Endothelial cell of umbilical vein (primary cell): ENCODE data around the gene ATP6V0D1. TPM values are rescaled to one million over a fixed set of nuclear protein-coding genes. Genes with fewer than 3 reads are reported as not detected.

Experiments
- BruUV-seq: library from RNA; stranded (reverse); fragments of 400-500 nt; replicated peaks from 2 replicates; lab custom pipeline; 2021; lab: Mats Ljungman, UMichigan
- CTCF ChIA-PET: fragments of 300-600, 350-600 bp; sonication (Branson Sonifier 250); formaldehyde crosslinking; loops from one replicate; lab custom pipeline; 2021; ENCODE audit warnings: antibody characterized with exemption, inconsistent platforms; lab: Charles Lee
- POLR2A ChIA-PET: fragments of 300-600, 350-600 bp; sonication (Branson Sonifier 250); formaldehyde crosslinking; loops from one replicate; lab custom pipeline; 2021; ENCODE audit warnings: antibody characterized with exemption, inconsistent platforms; lab: Charles Lee
- DNase-seq: peaks from one replicate; pipeline ENCODE4 v3.0.0-alpha.2; 2011; ENCODE audit warnings: low read depth, low spot score
- FAIRE-seq: peaks from 2 replicates; lab custom pipeline; 2011; peaks lifted over from hg19 to GRCh38; lab: Jason Lieb, UNC
- H2AFZ ChIP-seq: 2 replicates; pipeline ENCODE4 v1.6.0; 2012; ENCODE audit warnings: low read depth, low read length, control low read depth, inconsistent platforms
- H3K27ac ChIP-seq: 2 replicates; pipeline ENCODE4 v1.5.1; 2011; ENCODE audit warnings: low read depth, mild to moderate bottlenecking, control low read depth, low read length, moderate library complexity; ENCODE audit not compliant: insufficient read depth
- H3K27me3 ChIP-seq, 2 experiments: 2 replicates each; pipeline versions ENCODE4 v1.6.0 to v1.6.1; 2011; ENCODE audit warnings: low read length in 2 of 2, mixed read lengths in 1 of 2; ENCODE audit not compliant: control insufficient read depth in 2 of 2, insufficient read depth in 2 of 2
- H3K36me3 ChIP-seq, 2 experiments: 2 replicates in 1 of 2; 3 replicates in 1 of 2; pipeline ENCODE4 v1.5.1; 2011; ENCODE audit warnings: low read length in 2 of 2, mild to moderate bottlenecking in 1 of 2, moderate library complexity in 1 of 2; ENCODE audit not compliant: control insufficient read depth in 2 of 2, insufficient read depth in 2 of 2; ENCODE audit errors: extremely low read depth in 1 of 2
- H3K4me1 ChIP-seq: 3 replicates; pipeline ENCODE4 v1.5.1; 2011; ENCODE audit warnings: mild to moderate bottlenecking, low read length; ENCODE audit not compliant: control insufficient read depth, insufficient read depth; ENCODE audit errors: extremely low read depth
- H3K4me2 ChIP-seq: 2 replicates; pipeline ENCODE4 v1.6.1; 2011; ENCODE audit warnings: low read length, control low read depth, mixed read lengths; ENCODE audit not compliant: insufficient read depth
- H3K4me3 ChIP-seq, 3 experiments: fragments of 200-600 bp in 1 of 3; sonication (generic), shearing (Covaris generic) in 1 of 3; replicated peaks in 1 of 3; 2 replicates each; pipeline ENCODE4 v1.5.1; 2011 to 2016; ENCODE audit warnings: control low read depth in 3 of 3, low read length in 3 of 3, mild to moderate bottlenecking in 2 of 3, inconsistent platforms in 1 of 3, low read depth in 1 of 3, moderate library complexity in 1 of 3; ENCODE audit not compliant: insufficient read depth in 1 of 3
- H3K79me2 ChIP-seq: 2 replicates; pipeline ENCODE4 v1.6.0; 2012; ENCODE audit warnings: low read length, inconsistent platforms; ENCODE audit not compliant: control insufficient read depth, insufficient read depth
- H3K9ac ChIP-seq: replicated peaks from 2 replicates; pipeline ENCODE3; 2011; ENCODE audit warnings: low read length, control low read depth; ENCODE audit not compliant: insufficient read depth; ENCODE audit errors: extremely low read depth
- H3K9me1 ChIP-seq: replicated peaks from 3 replicates; pipeline ENCODE4 v1.6.0; 2011; ENCODE audit warnings: mild to moderate bottlenecking, low read length; ENCODE audit not compliant: control insufficient read depth, insufficient read depth; ENCODE audit errors: extremely low read depth
- H3K9me3 ChIP-seq: replicated peaks from 2 replicates; pipeline ENCODE4 v1.5.1; 2012; ENCODE audit warnings: low read length, inconsistent platforms; ENCODE audit not compliant: control insufficient read depth, insufficient read depth
- H4K20me1 ChIP-seq: replicated peaks from 2 replicates; pipeline ENCODE3; 2011; ENCODE audit warnings: mild to moderate bottlenecking, low read length; ENCODE audit not compliant: control insufficient read depth, insufficient read depth; ENCODE audit errors: extremely low read depth
- CTCF ChIP-seq, 2 donors: IDR thresholded peaks; 1 replicate in 1 of 2; 2 replicates in 1 of 2; pipeline ENCODE4 v1.5.1; 2011; ENCODE audit warnings: low read length in 2 of 2, mild to moderate bottlenecking in 2 of 2, moderate library complexity in 2 of 2, control low read depth in 1 of 2, inconsistent platforms in 1 of 2, low read depth in 1 of 2; ENCODE audit not compliant: insufficient read depth in 1 of 2; ENCODE audit errors: extremely low read depth in 1 of 2
- EZH2 ChIP-seq: IDR thresholded peaks from 2 replicates; pipeline ENCODE4 v1.6.1; 2012; ENCODE audit warnings: borderline replicate concordance, low read depth, mild to moderate bottlenecking, moderate library complexity, low read length, inconsistent platforms; ENCODE audit not compliant: severe bottlenecking
- FOS ChIP-seq: IDR thresholded peaks from 2 replicates; pipeline ENCODE4 v1.6.1; 2011; ENCODE audit warnings: mild to moderate bottlenecking, low read length, moderate library complexity, borderline replicate concordance; ENCODE audit not compliant: insufficient read depth
- GATA2 ChIP-seq: IDR thresholded peaks from 2 replicates; pipeline ENCODE4 v1.7.0; 2011; ENCODE audit warnings: low read depth, mild to moderate bottlenecking, moderate library complexity, mixed read lengths, low read length; ENCODE audit not compliant: insufficient read length, insufficient read depth
- JUN ChIP-seq: IDR thresholded peaks from 2 replicates; pipeline ENCODE4 v1.6.1; 2011; ENCODE audit warnings: borderline replicate concordance, low read depth; ENCODE audit not compliant: insufficient read length, insufficient read depth
- MAX ChIP-seq: IDR thresholded peaks from 2 replicates; pipeline ENCODE4 v1.6.1; 2011; ENCODE audit not compliant: insufficient read depth, insufficient read length
- MYC ChIP-seq: IDR thresholded peaks from one replicate; pipeline ENCODE4 v1.6.1; 2011; ENCODE audit warnings: mild to moderate bottlenecking, low read depth, low read length
- POLR2A ChIP-seq: IDR thresholded peaks from 2 replicates; pipeline ENCODE4 v1.6.1; 2012; ENCODE audit warnings: low read depth, mild to moderate bottlenecking, control low read depth, low read length
- POLR2AphosphoS5 ChIP-seq: IDR thresholded peaks from 2 replicates; pipeline ENCODE4 v1.6.1; 2012; ENCODE audit warnings: low read depth, mild to moderate bottlenecking, control low read depth, low read length, moderate library complexity; ENCODE audit not compliant: insufficient read depth
- dilution Hi-C: fragments of 300-500 bp; cut with MboI; formaldehyde crosslinking; loops from one replicate; pipeline ENCODE4 v1.15.0; 2019; ENCODE audit warnings: low sequenced_read_pairs; ENCODE audit not compliant: extremely low pct_ligation_motif_present
- intact Hi-C: fragments of 100-400 bp; cut with micrococcal nuclease; formaldehyde crosslinking; loops from one replicate; pipeline ENCODE4 v1.10.0; 2022
- polyA plus RNA-seq, 4 experiments: library from polyadenylated mRNA; depleted of rRNA in 3 of 4; stranded (reverse) in 3 of 4; unstranded in 1 of 4; fragments of >200 nt; gene quantifications; 2 replicates each; pipeline versions ENCODE4 v1.2.1 to v1.2.3, GENCODE V29; 2011 to 2012; ENCODE audit warnings: missing spikeins in 1 of 4
- total RNA-seq: library from RNA; stranded (reverse); gene quantifications from 2 replicates; pipeline ENCODE4 v1.2.3, GENCODE V29; 2021

The ATP6V0D1 gene
- total and polyA plus RNA-seq, 2 donors (not counting 3 experiments of a cell fraction or from before 2014, with no cell fraction given): 82.8 to 232 TPM

- TF ChIP-seq GATA2 (no peak), FOS (no peak)
- no peak overlapping the region for H2AFZ ChIP-seq
- no peak overlapping the region for H3K9ac ChIP-seq
- intact Hi-C loops (loop anchor here (1.0 to 5.0 kb wide), 2 partner anchors 19 to 75 kb away; no protein-coding TSS in a partner anchor), dilution Hi-C loops (no loop called here)
- H3K9me3 ChIP-seq: no peaks in the 10 kb centered on the region
- H3K4me1 ChIP-seq: no peaks in the 10 kb centered on the region
- DNase-seq (no peak), FAIRE-seq (no peak)
- no peaks in the 10 kb centered on the region for H3K79me2 ChIP-seq
- no peak overlapping the region for H3K4me2 ChIP-seq
- peaks cover 0 to 27% of the 10 kb centered on the region in 2 experiments for H3K36me3 ChIP-seq
- POLR2A ChIA-PET: interaction anchor here (0.6 kb wide), 1 partner anchor 188 kb away, joined by 3 read pairs; no protein-coding TSS in a partner anchor
- no peaks in the 10 kb centered on the region for H3K9me1 ChIP-seq
- CTCF ChIA-PET: interaction anchor here (0.9 to 5.8 kb wide), 11 partner anchors 8 to 186 kb away, joined by 3 to 57 read pairs (median 7); partner anchors contain the start of genes HSD11B2 and TPPP3
- no peaks in the 10 kb centered on the region for H4K20me1 ChIP-seq
- no peak overlapping the region for H3K27ac ChIP-seq
- BruUV-seq: no TSS peak
- no peaks in the 10 kb centered on the region for H3K27me3 ChIP-seq
- no peak overlapping the region for H3K4me3 ChIP-seq
Observed at GRCh38 chr16:67446968-67447507, 33.9 kb downstream of the ATP6V0D1 start.

- no peaks in the 10 kb centered on the region for H4K20me1 ChIP-seq
- no TSS peak for BruUV-seq
- DNase-seq: no peak
- H3K9me3 ChIP-seq: no peaks in the 10 kb centered on the region
- no peak overlapping the region for H3K4me2 ChIP-seq
- no peak overlapping the region for H2AFZ ChIP-seq
- no peak overlapping the region for H3K27ac ChIP-seq
- no peak for FAIRE-seq
- H3K9ac ChIP-seq: no peak overlapping the region
- CTCF ChIA-PET: interaction anchor here (0.7 to 5.8 kb wide), 14 partner anchors 10 to 186 kb away, joined by 3 to 57 read pairs (median 6); partner anchors contain the start of genes HSD11B2 and TPPP3
- no peaks in the 10 kb centered on the region for H3K27me3 ChIP-seq
- dilution Hi-C loops (no loop called here), intact Hi-C loops (loop anchor here (5.0 kb wide), 1 partner anchor 74 kb away; no protein-coding TSS in a partner anchor)
- no peaks in the 10 kb centered on the region for H3K9me1 ChIP-seq
- H3K79me2 ChIP-seq: no peaks in the 10 kb centered on the region
- peaks cover 0 to 19% of the 10 kb centered on the region in 2 experiments for H3K36me3 ChIP-seq
- POLR2A ChIA-PET: no interaction called here
- H3K4me1 ChIP-seq: no peaks in the 10 kb centered on the region
- TF ChIP-seq MAX (no peak), CTCF (IDR thresholded peaks at IDR 0.05; ENCODE audit: extremely low read depth in 1 of 2, insufficient read depth in 1 of 2, low read depth in 1 of 2, low read length in 2 of 2) (no peak), MYC (no peak), FOS (no peak), EZH2 (no peak), GATA2 (no peak), JUN (no peak), POLR2A (no peak), POLR2AphosphoS5 (no peak)
- no peak overlapping the region for H3K4me3 ChIP-seq
Observed at GRCh38 chr16:67445913-67446907, 34.7 kb downstream of the ATP6V0D1 start.
